ENCODE measurements around the gene WFDC11.

The WFDC11 gene

DNA sequence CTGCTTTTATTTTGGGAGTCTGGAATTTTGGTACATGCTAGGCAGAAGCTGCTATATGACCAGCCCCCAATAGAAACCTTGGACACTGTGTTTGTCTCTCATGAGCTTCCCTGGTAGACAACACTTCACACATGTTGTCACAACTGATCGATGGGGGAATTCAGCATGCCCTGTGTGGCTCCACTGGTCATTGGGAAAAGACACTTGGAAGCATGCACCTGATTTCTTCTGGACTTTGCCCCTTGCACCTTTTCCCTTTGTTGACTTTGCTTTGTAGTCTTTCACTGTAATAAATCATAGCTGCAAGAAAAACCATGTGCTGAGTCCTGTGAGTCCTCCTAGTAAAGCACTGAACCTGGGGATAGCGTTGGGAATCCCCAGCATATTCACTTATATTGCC is 48.4 kb downstream of the WFDC11 start:
- no peak for DNase-seq

GRCh38 chr20:45617591-45617990 is 52.4 kb downstream of the WFDC11 start:
- DNase-seq: no peak

DNA sequence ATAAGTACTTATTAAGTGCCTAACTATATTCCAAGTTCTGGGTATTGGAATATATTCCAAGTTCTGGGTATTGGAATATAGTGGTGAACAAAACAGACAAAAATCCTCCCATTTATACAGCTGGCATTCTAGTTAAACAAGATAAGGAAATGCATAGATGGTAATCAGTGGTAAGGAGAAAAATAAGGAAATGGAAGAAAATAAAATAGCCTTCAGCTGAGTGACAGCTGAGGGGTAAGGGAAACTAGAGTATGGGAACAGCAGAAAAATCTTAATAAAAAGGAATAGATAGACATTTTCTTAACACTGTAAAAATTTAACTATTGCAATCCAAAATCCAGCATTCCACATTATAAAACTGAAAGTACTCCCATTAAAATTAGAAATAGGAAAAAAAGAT is 57.7 kb downstream of the WFDC11 start:
- DNase-seq: no peak

GRCh38 chr20:45611054-45611453 is 59.0 kb downstream of the WFDC11 start:
- peak in 1 of 5 donors; percentile 12 for DNase-seq

DNA sequence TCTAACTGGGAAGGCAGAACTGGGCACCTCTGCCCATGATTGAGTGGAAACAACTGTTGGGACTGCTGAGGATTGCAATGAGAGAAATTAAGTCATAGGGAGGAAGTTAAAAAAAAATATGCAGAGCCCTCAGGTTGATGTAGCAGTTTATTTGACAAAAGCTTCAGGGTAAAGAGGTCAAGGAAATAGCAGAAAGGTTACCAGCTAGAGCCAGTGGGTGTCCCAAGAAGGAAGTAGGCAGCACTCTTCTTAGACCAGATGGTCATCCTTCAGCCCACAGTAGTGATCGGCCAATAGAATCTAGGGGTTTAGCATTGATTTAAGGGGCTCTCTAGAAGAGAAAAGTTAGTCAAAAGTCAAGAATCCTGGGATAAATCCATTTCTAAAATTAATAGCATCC is 62.2 kb downstream of the WFDC11 start:
- DNase-seq: no peak
